HG03139 (cell line): Measurements from ENCODE around the gene TBPL1.
"Not testable (repeated sequence)": the region's sequence is repeated elsewhere in the genome, so short reads cannot be mapped to it uniquely, and the experiment has no call there.

Experiments used
- ATAC-seq: cut with Tn5 transposase; IDR thresholded peaks from one replicate; pipeline ENCODE4 v1.9.1; 2021; ENCODE audit not compliant: unreplicated experiment

The TBPL1 gene

GRCh38 chr6:133953634-133954415, 801 bp downstream of the TBPL1 start:
- no peak for ATAC-seq

DNA sequence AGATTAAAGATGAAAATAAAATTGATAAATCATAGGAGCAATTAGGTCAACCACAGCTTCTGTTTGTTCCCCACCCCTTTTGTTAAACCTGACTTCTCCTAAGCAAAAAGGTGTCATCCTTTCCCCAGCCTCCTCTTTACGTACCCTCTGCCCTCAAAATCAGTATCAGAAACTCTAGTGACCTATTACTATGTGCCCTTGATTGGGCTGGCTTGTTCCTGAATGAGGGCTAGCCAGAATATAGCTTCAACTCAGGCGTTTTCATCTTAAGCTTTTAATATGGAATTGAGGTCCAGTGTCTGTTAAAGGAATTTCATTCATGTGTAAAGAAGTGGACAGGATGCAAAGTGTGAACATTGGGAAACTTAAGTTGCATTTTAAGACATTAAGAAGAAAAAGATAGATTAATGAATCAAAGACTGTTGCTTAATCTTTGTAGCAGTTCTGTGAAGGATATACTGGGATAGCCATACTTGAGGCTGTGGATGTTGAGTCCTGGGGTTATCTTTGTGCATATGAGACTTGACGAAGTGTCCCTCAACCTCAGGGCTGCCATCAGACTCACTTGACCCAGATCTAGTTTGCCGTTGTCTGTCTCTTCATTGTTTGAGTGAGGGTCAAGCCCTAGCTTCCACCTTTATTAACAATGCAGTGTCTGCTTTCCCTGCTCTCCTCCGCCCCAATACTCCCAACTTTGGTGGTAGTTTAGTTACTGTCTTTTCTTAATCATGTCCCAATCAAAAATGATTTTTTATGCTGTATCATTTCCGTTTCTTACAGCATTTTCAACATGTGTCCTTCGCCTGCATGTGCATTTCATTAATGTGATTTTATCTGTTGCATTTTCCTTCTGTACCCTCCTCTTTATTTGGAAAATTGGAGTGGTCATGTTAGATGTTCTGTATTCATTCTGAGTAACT, 1.9 kb downstream of the TBPL1 start:
- ATAC-seq: no peak

DNA sequence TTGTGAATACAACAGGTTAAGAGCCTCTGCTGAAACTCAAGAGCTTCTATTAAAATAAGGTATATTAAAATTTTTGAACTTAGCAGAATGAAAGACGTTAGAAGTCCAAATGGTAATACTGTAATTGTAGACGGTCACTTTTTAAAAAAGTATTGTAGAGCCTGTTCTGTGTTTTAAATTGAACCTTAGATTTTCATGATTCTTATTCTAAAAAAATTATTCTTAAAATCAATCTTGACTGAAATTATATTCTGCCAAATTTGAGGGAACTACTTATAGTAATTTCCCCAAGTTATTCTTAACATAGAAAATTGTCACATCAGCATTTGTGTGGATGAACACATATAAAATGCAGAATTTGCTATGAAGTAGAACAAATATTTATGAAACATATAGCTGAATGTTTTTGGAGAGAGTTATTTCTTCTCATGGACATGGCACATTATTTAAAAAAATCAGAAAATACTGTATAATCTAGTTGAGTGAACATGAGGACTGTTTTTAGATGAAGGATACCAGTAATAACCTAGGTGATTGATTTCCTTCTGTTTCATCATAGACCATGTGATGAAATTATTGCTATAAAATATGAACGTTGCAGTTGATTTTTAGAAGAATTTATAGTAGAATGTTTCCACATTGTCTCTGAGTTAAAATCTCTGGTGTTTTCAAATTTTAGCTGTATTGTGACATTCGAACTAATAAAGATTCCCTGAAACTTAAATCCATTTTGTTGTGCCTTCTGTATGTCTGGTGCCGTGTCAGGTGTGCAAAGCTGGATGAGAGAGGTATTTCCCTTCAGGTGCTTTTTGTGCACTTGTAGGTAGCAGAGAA, 2.8 kb downstream of the TBPL1 start:
- no peak for ATAC-seq

DNA sequence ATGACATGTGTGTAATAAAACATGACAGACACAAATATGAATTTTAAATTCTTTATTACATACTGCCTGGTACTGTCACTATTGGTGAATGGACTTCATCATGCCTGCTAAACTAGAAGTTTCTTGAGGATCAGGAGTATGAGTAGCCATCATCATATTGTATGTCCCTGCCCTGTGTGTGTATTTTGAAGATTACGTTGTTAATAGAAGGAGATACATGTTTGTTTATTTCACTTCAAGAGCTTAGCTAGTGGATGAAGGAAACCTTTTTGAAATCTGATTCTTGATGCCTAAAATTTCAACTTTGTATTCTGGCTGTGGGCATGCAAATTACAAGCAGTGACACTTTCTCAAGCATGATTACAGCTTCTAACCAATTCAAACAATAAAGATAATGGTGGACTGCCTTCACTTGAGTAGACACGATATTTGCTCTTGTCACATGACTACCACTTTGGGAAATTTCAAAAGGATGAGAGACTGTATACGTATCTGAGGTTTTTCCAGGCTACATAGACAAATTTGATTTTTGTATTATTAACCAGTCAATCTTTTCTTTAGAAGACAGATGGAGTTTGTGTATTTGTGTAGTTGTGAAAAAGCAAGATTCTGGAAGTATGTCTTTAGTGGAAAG, 3.5 kb downstream of the TBPL1 start:
- ATAC-seq: no peak

DNA sequence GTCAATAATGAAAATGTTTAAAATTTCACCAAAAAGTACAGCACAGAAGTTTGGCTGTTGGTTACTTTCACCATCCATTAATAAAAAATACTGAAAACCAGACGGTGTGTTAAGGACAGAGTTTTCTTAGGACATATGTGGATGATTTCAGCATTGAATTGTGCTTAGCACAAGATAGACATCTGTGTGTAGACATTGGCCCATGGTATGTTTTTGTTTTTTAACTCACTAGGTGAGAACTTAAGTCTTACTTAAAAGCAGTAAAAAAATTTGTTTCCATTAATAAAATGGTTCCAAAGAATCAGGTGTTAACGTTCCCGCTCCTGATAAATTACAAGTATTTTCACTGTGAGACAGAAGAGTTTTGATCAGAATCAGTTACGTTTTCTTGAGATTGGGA, 4.2 kb downstream of the TBPL1 start:
- ATAC-seq: no peak

DNA sequence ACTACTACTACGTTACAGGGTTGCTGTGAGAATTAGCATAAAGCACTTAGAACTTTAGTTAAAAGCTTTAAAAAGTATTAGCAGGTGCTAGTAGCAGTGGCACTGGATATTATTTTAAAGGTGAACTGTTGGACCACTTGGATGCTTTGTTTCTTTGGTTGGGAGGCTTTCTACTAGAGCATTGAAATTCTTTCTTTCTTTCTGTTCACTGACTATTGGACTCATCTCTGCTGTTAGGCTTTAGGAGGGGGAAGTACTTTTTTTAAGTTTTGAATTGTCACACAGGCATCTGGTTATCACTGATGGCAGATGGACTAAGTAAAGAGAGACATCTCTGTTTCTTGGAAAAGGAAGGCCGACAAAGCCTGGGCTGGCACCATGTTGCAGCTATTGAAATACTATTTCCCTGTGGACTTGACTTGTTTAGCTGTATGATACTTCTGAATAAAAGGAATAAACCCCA, 4.8 kb downstream of the TBPL1 start:
- no peak for ATAC-seq

DNA sequence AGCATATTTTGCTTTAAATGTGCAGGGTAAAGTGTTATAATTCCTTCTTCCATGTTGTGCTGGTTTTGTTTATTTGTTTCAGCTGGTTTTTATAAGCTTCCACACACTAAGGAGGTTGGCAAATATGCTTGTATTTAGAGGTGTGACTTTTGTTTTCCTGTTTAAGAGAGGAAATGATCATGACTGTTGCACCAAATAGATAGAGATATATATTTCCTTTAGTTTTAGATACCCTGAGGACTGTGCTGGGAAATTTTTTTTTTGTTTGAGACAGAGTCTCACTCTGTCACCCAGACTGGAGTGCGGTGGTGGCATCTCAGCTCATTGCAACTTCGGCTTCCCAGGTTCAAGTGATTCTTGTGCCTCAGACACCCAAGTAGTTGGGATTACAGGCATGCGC, 5.8 kb downstream of the TBPL1 start:
- ATAC-seq: no peak

- ATAC-seq: no peak
These were observed 6.8 kb downstream of the TBPL1 start for GRCh38 chr6:133959667-133960368.

- ATAC-seq: no peak
These were observed 8.8 kb downstream of the TBPL1 start for GRCh38 chr6:133961831-133962230.

- no peak for ATAC-seq
These were observed 11.0 kb downstream of the TBPL1 start for GRCh38 chr6:133964052-133964451.

DNA sequence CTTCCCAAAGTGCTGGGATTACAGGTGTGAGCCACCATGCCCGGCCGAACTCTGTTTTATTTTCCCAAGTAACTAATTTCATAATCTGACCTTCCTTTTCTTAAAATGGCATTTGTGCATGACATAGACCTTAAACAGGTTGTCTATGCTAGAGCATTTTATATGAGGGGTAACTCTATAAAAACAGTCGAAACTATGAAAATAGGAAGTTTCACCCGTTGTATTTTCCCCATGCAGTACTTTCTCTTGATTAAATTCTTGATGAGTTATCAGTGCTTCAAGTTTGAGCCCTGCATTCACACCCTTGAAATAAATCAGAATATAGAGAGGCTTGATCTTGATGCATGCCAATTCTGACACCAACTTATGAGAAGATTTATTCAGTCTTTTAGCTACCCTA, 11.7 kb downstream of the TBPL1 start:
- ATAC-seq: no peak

GRCh38 chr6:133965817-133966360, 12.9 kb downstream of the TBPL1 start:
- no peak for ATAC-seq

DNA sequence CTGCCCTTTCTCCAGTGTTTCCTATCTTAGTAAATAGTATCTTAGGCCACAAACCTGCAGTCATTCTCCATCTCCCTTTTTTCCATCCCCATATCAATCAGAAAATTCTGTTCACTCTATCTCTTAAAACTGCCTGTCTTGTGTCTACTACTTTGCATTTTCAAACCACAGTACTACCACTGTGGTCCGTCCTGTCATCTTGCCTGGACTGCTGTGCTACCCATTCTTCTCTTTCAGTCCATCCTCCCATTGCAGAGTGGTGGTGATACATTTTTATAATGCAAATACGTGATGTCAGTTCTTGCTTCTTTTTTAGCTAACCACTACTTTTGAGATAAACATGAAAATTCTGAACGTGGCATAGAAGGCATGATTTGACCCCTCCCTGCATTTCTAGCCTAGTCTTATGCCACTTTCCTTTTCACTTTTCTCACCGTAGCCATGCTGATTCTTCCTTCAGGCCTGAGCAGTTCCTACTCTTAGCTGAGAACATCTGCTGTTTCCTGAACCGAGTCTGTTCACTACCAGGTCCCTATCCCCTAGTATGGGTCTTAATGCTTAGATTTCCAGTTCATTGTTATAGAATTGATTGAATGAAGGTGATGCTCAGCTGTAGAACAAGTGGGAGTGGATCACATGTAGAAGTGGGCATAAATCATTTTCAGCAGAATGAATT, 13.8 kb downstream of the TBPL1 start:
- ATAC-seq: peak; percentile 81

DNA sequence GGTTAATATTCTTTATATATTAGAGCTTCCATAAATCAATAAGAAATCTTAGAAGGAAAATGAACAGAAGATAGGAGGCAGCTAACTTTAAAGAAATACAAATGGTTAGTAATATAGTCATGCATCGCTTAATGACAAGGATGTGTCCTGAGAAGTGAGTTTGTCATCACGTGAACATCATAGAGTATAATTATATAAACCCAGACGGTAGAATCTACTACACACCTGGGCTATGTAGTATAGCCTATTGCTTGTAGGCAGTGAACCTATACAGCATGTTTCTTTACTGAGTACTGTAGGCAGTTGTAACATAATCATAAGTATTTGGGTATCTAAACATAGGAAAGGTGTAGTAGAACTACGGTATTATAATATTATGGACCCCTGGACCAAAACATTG, 14.3 kb downstream of the TBPL1 start:
- no peak for ATAC-seq

DNA sequence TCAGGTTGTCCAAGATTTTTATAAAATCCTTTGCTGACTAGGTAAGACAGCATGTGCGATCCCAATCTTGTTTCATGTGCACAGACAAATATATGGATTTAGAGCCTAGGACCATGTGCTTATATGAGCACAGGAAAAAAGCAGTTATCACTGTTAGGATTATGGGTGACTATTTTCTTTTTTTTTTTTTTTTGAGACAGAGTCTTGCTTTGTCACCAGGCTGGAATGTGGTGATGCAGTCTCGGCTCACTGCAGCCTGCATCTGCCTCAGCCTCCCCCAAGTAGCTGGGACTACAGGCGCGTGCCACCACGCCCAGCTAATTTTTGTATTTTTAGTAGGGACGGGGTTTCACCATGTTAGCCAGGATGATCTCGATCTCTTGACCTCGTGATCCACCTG, 14.8 kb downstream of the TBPL1 start:
- ATAC-seq: not testable (repeated sequence)

DNA sequence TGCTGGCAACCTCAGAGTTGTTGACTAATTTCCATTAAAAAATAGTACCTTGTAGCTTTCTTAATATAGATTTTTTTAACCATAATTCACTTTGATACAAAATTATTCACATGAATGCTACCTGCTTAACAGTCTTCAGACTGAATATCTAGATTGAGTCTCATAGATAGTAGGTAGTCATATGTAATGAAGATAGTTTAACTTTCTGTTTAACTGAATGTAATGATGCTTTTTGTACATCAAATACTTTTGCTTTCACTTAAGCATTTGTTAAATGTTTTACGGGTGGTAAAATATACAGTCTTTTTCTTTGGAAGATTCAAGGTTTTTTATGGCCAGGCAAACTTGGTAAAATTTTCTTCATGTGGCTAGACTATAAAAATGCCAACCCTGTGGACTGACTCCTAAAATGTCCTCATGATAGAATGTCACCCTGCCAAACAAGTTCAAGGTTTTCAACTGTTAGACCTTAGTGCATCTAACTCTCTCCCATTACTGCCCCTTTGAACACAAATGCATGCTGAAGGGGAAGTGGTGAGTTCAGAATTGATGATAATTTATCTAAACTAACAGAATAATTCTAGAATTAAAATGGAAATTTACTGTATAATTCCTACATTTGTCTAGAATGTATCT, 16.4 kb downstream of the TBPL1 start:
- no peak for ATAC-seq

GRCh38 chr6:133969921-133970295, 16.9 kb downstream of the TBPL1 start:
- ATAC-seq: no peak

GRCh38 chr6:133971861-133972260, 18.8 kb downstream of the TBPL1 start:
- ATAC-seq: no peak

GRCh38 chr6:133972388-133972787, 19.4 kb downstream of the TBPL1 start:
- ATAC-seq: no peak
